Renal cortex interstitium (tissue), 11 donors: ENCODE data around the gene ESPN. TPM values are rescaled to one million over a fixed set of nuclear protein-coding genes. Genes with fewer than 3 reads are reported as not detected.
"Not testable (repeated sequence)": the region's sequence is repeated elsewhere in the genome, so short reads cannot be mapped to it uniquely, and the experiment has no call there.

Experiments
- DNase-seq, 11 donors: peaks; one replicate each; pipeline ENCODE4 v3.0.0-alpha.2; 2013; ENCODE audit warnings: low read depth in 9 of 11, low spot score in 4 of 11; ENCODE audit errors: extremely low read depth in 1 of 11
- polyA plus RNA-seq, 3 donors: library from polyadenylated mRNA; unstranded; fragments of 120-200 nt; gene quantifications; one replicate each; pipeline ENCODE4 v1.2.1, GENCODE V29; 2013; ENCODE audit not compliant: insufficient read length in 3 of 3

The ESPN gene
- polyA plus RNA-seq, 3 donors = 12.4 to 31.4 (median 15.6) TPM

DNA sequence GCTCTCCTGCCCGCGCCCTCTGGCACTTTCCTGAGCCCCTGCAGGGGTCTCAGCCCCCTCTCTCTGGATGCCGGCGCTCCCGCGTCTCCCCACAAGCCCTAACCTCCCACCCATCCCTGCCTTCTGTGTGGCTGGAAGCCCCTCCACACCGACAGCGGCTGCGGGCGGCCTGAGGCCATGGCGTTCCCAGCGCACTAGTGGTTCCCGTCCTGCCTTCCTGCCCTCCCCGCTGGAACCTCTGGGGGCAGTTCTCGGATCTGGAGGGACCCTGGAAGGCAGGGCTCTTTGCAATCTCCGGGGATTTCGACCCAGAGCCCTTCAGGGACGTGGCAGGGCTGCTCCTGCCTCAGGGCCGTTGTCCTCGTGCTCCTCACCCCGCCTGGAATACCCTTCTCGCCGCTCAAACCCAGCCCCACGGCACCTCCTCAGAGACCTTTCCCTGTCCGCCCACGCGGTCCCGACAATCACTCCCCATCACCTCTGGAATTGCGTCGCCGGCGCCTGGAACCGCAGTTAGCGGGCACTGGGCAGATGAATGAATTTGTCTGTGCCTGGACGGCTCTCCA lies 493 bp upstream of the ESPN start:
- DNase-seq = no peak

GRCh38 chr1:6425658-6426057 lies 1.1 kb downstream of the ESPN start:
- no peak for DNase-seq

DNA sequence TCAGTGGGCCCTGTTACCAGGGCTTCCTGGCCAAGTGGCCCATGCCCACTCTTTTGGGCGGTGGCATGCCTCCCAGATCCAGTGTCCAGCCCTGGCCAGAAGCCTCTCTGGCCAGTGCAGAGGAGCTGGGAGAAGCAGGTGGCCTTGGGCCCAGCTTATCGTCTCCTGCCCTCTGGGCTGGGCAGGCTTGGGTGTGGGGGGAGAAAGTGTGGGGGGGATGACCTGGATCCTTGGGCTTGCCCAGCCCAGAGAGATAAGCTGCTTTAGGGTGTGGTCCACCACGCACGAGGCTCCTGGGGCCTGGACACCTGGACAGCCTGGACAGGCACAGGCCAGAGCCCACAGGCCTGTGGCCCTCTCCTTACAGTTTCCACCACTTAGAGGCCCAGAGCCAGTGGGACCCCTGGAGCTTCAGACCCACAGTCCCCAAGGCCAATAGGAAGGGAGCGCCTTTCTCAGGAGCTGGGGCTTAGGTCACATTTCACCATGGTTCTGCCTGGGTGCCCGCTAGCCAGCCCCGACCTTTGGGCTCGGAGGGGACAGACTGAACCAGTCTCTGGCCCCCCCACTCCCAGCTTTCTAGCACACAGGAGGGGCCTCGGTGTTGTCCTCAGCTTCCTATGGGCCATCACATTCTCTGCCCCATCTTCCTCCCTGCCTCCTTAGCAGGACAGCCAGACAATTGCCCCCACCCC lies 1.8 kb downstream of the ESPN start:
- no peak for DNase-seq

- DNase-seq = no peak
These were observed 2.4 kb downstream of the ESPN start for GRCh38 chr1:6426972-6427350.

GRCh38 chr1:6427441-6428390 lies 3.1 kb downstream of the ESPN start:
- DNase-seq = no peak

DNA sequence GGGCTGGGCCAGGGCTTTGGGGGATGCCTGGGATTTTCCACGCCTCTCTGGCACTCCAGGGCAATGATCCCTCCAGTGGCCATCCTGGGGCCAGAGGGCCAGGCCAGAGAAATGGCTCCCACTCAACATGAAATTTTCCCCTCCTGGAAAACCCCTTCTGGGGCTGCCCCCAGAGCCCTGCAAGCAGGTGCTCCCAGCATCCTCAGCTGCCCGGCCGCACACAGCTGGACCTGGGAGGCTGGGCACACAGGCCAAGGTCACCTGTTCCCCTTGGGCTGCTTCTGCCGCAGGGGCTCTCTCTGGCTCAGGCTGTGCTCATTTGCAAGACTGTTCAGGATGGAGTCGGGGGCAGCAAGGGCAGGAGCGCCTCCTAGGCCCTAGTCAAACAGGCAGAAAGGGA lies 3.9 kb downstream of the ESPN start:
- not testable (repeated sequence) for DNase-seq

- not testable (repeated sequence) for DNase-seq
These were observed 5.3 kb downstream of the ESPN start for GRCh38 chr1:6429660-6430411.

- not testable (repeated sequence) for DNase-seq
These were observed 7.3 kb downstream of the ESPN start for GRCh38 chr1:6431645-6432579.

GRCh38 chr1:6434186-6434585 lies 9.6 kb downstream of the ESPN start:
- DNase-seq = no peak

DNA sequence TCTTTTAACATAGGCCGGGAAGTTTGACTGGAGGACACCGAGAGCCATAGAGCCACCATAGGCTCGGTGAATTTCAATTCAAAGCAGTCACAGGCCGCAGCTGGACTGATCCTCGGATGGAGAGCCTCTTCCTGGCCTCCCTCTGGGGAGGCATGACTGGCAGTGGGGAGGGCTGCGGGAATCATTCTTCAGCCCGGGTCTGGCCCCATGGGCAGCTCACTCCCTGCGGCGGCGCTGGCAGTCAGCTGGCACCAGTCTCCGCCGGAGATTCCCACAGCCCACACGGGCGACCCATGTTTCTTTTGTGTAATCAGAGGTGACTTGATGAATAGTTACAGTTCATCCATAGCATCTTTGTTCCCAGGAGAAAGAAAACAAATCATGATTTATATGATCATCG lies 10.6 kb downstream of the ESPN start:
- no peak for DNase-seq

DNA sequence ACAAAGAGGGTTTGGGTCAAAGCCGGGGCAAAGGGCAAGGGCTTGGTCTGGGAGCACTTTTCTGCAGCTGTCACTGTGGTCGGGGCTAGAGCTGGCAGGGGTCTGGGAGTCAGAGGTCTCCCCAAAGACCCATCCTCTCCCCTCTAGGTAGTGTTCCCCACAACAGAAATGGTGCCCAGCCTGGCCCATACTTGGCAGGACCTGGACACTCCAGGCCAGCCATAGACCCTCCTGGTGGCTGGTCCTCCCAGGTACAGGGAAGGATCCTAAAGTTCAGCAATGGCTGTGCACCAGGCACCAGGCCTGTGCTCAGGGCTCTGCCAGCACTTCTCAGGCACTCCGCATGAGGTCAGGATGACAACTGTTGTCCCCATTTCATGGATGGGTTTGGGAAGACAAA lies 11.0 kb downstream of the ESPN start:
- DNase-seq = no peak

DNA sequence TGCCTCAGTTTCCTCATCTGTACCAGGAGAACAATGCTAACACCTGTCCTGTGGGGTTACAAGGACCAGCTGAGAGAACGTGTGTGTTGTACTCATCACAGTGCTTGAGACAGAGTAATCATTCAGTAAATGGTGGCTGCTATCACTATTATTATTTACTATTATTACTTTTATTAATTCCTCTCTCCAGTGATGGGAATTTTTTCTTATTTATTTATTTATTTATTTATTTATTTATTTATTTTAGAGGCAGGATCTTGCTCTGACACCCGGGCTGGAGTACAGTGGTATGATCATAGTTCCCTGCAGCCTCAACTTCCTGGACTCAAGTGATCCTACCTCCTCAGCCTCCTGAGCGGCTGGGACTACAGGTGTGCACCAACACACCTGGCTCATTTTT lies 11.7 kb downstream of the ESPN start:
- DNase-seq = not testable (repeated sequence)

GRCh38 chr1:6437012-6437700 lies 12.6 kb downstream of the ESPN start:
- DNase-seq = not testable (repeated sequence)

GRCh38 chr1:6438047-6438525 lies 13.5 kb downstream of the ESPN start:
- DNase-seq = no peak

GRCh38 chr1:6440198-6441126 lies 15.9 kb downstream of the ESPN start:
- DNase-seq = no peak

DNA sequence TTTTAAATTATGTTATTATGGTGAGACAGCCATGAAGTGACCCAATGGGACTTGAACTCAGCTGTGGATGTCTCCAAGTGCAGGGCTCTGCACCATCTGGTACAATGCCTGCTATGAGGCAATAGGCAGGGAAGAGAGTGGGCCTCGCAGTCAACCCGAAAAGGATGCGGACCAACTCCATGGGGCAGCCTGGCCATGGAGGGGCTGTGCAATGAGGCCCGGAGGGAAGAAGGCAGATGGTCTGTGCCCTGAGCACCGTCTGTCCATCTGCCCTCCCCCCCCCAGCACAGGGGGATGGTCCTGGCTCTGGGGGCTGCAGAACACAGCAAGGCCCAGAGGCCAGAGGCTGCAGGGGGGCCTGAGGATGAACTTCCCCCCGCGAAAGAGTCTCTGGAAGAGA lies 17.0 kb downstream of the ESPN start:
- no peak for DNase-seq
